SKM-1 treated with dmso at 0.1 percent for 144 hours (cell line): ENCODE results near the gene RFNG.

Experiments
- DNase-seq: peaks from one replicate; lab custom pipeline; 2025; ENCODE audit not compliant: unreplicated experiment; lab: John Stamatoyannopoulos, UW

Gene RFNG

GRCh38 chr17:82003411-82004381 lies 47.9 kb downstream of the RFNG start:
- no peak for DNase-seq

- DNase-seq, result no peak
Measured at GRCh38 chr17:82001571-82002056, 50.0 kb downstream of the RFNG start.

- no peak for DNase-seq
Measured at GRCh38 chr17:82000803-82001570, 50.6 kb downstream of the RFNG start.

GRCh38 chr17:81999976-82000802 lies 51.4 kb downstream of the RFNG start:
- DNase-seq, result no peak

GRCh38 chr17:81999587-81999975 lies 52.0 kb downstream of the RFNG start:
- no peak for DNase-seq

- DNase-seq, result no peak
Measured at GRCh38 chr17:81998691-81999438, 52.7 kb downstream of the RFNG start.

- DNase-seq, result no peak
Measured at GRCh38 chr17:81998212-81998611, 53.4 kb downstream of the RFNG start.
